Neural progenitor cell (in vitro differentiated cells): ENCODE data around the gene OR2T10. TPM values are rescaled to one million over a fixed set of nuclear protein-coding genes. Genes with fewer than 3 reads are reported as not detected.
"Not testable (repeated sequence)": the region's sequence is repeated elsewhere in the genome, so short reads cannot be mapped to it uniquely, and the experiment has no call there.

Experiments used
- DNase-seq: peaks from one replicate; pipeline ENCODE4 v3.0.0-alpha.2; 2016; ENCODE audit warnings: low spot score
- H2AFZ ChIP-seq: fragments of 200-600 bp; sonication (generic); replicated peaks from 2 replicates; pipeline ENCODE4 v1.6.1; 2016; ENCODE audit warnings: antibody characterized with exemption
- H3F3A ChIP-seq: fragments of 200-600 bp; sonication (generic); 2 replicates; pipeline ENCODE4 v1.6.1; 2016; ENCODE audit warnings: antibody characterized with exemption, low read depth
- H3K27ac ChIP-seq: fragments of 200-600 bp; sonication (generic); 2 replicates; pipeline ENCODE4 v1.5.1; 2016; ENCODE audit warnings: mild to moderate bottlenecking
- H3K27me3 ChIP-seq: fragments of 200-600 bp; sonication (generic); 2 replicates; pipeline ENCODE4 v1.6.1; 2016; ENCODE audit warnings: mild to moderate bottlenecking, moderate library complexity
- H3K36me3 ChIP-seq: fragments of 200-600 bp; sonication (generic); 2 replicates; pipeline ENCODE4 v1.5.1; 2016
- H3K4me1 ChIP-seq: fragments of 200-600 bp; sonication (generic); 2 replicates; pipeline ENCODE4 v1.6.1; 2016; ENCODE audit warnings: mixed run types
- H3K4me2 ChIP-seq: fragments of 200-600 bp; sonication (generic); 2 replicates; pipeline ENCODE4 v1.6.1; 2016
- H3K4me3 ChIP-seq: fragments of 200-600 bp; sonication (generic); 2 replicates; pipeline ENCODE4 v1.5.1; 2016
- H3K79me2 ChIP-seq: fragments of 200-600 bp; sonication (generic); 2 replicates; pipeline ENCODE4 v1.6.1; 2016; ENCODE audit warnings: low read depth
- H3K9ac ChIP-seq: fragments of 200-600 bp; sonication (generic); 2 replicates; pipeline ENCODE4 v1.6.1; 2016
- H3K9me3 ChIP-seq: fragments of 200-600 bp; sonication (generic); 2 replicates; pipeline ENCODE4 v1.5.1; 2016; ENCODE audit warnings: low read depth
- H4K20me1 ChIP-seq: fragments of 200-600 bp; sonication (generic); 2 replicates; pipeline ENCODE4 v1.6.1; 2016; ENCODE audit warnings: low read depth
- H3K27ac Mint-ChIP-seq: 3 replicates; pipeline ENCODE4 v1.8.0; 2021; ENCODE audit warnings: mixed read lengths
- H3K27me3 Mint-ChIP-seq: 2 replicates; pipeline ENCODE4 v1.8.0; 2022; ENCODE audit warnings: low read depth, mild to moderate bottlenecking, inconsistent platforms, moderate library complexity, mixed read lengths; ENCODE audit not compliant: insufficient read depth
- H3K36me3 Mint-ChIP-seq: 3 replicates; pipeline ENCODE4 v1.8.0; 2021; ENCODE audit warnings: mixed read lengths
- H3K4me1 Mint-ChIP-seq: 3 replicates; pipeline ENCODE4 v1.8.0; 2021; ENCODE audit warnings: mixed read lengths
- H3K4me3 Mint-ChIP-seq: 3 replicates; pipeline ENCODE4 v1.8.0; 2021; ENCODE audit warnings: mild to moderate bottlenecking, moderate library complexity, mixed read lengths
- H3K9me3 Mint-ChIP-seq: 3 replicates; pipeline ENCODE4 v1.8.0; 2020; ENCODE audit warnings: mixed read lengths
- EZH2 ChIP-seq: fragments of 200-600 bp; sonication (generic); IDR thresholded peaks from 2 replicates; pipeline ENCODE4 v1.6.1; 2017; ENCODE audit warnings: antibody characterized with exemption, mild to moderate bottlenecking, moderate library complexity
- EZH2phosphoT487 ChIP-seq: fragments of 200-600 bp; sonication (generic); IDR thresholded peaks from 2 replicates; pipeline ENCODE4 v1.6.1; 2017; ENCODE audit warnings: antibody characterized with exemption
- total RNA-seq: library from RNA; depleted of rRNA; stranded (reverse); fragments of >200 nt; gene quantifications from 2 replicates; pipeline ENCODE4 v1.2.3, GENCODE V29; 2015; ENCODE audit warnings: low replicate concordance
- TF ChIP-seq, protein P1 (sequence below): fragments of 200-600 bp; sonication (generic); IDR thresholded peaks from 2 replicates; pipeline ENCODE4 v1.5.1; 2017; ENCODE audit warnings: antibody characterized with exemption, mild to moderate bottlenecking

OR2T10 gene
- total RNA-seq, 1 donor from 2014 or later, result not detected

DNA sequence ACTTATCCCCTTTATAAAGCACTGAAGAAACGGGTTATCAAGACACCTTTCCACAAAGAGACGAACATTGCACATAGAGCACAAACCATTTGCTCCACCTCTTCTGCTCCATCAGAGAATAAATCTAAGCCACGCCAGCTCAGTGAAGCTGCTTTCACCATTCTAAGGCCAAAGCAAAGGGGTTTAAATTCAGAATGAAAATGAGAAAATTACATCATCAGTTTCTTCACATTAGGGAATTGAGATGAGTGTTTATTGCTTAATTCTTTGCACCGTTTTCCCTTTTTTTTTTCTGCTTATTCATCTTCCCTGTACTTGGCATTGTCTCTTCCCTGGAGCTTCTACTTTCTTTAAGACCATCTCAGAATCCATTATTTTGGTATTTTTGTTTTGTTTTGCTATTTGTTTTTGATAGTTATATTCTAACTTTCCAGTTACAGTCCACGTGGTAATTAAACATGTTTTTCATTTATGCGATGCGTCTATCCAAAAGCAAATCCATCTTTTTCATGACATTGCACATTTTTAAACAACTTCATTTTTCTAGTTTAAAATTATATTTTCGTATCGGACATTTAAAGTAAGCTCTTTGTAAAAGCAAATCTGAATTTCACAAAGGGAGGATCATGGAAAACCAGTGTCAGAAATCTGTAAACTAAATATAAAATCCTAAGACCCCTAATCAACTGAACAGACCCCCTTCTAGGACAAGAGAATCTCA lies 21.1 kb downstream of the OR2T10 start:
- Histone ChIP-seq H4K20me1 (no peaks in the 10 kb centered on the region), H3K4me2 (no peak overlapping the region), H3F3A (no peaks in the 10 kb centered on the region), H2AFZ (no peak overlapping the region), H3K36me3 (no peaks in the 10 kb centered on the region), H3K9ac (no peak overlapping the region), H3K27me3 (no peaks in the 10 kb centered on the region), H3K79me2 (no peaks in the 10 kb centered on the region), H3K27ac (no peak overlapping the region), H3K4me1 (no peaks in the 10 kb centered on the region), H3K9me3 (no peaks in the 10 kb centered on the region), H3K4me3 (no peak overlapping the region)
- H3K36me3 Mint-ChIP-seq, result no peaks in the 10 kb centered on the region
- DNase-seq, result no peak
- H3K9me3 Mint-ChIP-seq, result peaks cover 15% of the 10 kb centered on the region
- H3K27ac Mint-ChIP-seq, result no peak overlapping the region
- peaks cover 3% of the 10 kb centered on the region for H3K27me3 Mint-ChIP-seq
- TF ChIP-seq EZH2 (no peak), EZH2phosphoT487 (no peak)
- TF ChIP-seq, protein P1, sequence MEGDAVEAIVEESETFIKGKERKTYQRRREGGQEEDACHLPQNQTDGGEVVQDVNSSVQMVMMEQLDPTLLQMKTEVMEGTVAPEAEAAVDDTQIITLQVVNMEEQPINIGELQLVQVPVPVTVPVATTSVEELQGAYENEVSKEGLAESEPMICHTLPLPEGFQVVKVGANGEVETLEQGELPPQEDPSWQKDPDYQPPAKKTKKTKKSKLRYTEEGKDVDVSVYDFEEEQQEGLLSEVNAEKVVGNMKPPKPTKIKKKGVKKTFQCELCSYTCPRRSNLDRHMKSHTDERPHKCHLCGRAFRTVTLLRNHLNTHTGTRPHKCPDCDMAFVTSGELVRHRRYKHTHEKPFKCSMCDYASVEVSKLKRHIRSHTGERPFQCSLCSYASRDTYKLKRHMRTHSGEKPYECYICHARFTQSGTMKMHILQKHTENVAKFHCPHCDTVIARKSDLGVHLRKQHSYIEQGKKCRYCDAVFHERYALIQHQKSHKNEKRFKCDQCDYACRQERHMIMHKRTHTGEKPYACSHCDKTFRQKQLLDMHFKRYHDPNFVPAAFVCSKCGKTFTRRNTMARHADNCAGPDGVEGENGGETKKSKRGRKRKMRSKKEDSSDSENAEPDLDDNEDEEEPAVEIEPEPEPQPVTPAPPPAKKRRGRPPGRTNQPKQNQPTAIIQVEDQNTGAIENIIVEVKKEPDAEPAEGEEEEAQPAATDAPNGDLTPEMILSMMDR, result no peak
- H3K4me3 Mint-ChIP-seq, result no peak overlapping the region
- H3K4me1 Mint-ChIP-seq, result no peaks in the 10 kb centered on the region

DNA sequence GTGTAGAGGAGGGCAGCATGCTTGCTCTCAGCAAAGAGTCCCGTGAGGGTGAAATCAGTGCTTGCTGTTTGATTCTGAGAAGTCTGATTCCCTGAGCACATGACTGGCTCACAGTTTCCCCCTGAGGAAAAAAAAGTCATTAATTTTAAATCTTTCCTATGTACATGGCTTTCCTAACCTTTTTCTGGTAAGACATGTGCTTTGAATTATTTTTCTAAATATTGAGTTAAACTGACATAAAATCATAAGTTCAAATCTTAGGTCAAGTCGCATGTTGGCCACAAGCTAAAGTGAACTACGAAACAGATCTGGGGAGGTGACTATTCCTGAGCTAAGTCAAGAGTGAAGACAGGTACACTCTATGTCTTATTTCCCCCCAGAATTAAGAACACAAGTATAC lies 22.8 kb downstream of the OR2T10 start, which contains the start of gene OR2T34:
Gene OR2T34, minus strand, starts transcription at position 101 of the 400 bp plus-strand sequence. Its CDS starts 0 bp downstream, at position 101.
- H3K9me3 Mint-ChIP-seq, H3K4me1 ChIP-seq, H3K9ac ChIP-seq, H3K4me1 Mint-ChIP-seq, H3K27me3 ChIP-seq, H3K36me3 ChIP-seq, H4K20me1 ChIP-seq, DNase-seq, H3K4me2 ChIP-seq, H3K27ac ChIP-seq, H3K4me3 ChIP-seq, H3K79me2 ChIP-seq, H3K27me3 Mint-ChIP-seq, H3K36me3 Mint-ChIP-seq, H3K9me3 ChIP-seq, H3F3A ChIP-seq, H2AFZ ChIP-seq, H3K27ac Mint-ChIP-seq, H3K4me3 Mint-ChIP-seq: not testable (repeated sequence)

DNA sequence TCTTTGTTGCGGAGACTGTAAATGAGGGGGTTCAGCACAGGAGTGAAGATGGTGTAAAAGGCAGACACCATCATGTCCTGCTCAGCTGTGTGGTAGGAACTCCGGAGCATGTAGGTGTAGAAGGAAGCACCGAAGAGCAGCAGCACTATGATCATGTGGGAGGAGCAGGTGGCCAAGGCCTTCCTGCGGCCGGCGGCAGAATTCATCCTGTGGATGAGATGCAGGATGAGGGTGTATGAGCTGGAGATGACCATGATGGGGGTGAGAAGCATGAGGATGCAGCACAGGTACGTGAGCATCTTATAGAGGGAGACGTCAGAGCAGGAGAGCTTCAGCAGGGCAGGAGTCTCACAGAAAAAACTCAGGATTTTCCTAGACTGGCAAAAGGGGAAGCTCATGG lies 23.6 kb downstream of the OR2T10 start:
- H3K4me1 ChIP-seq, H3K27me3 Mint-ChIP-seq, H3K27me3 ChIP-seq, H2AFZ ChIP-seq, H4K20me1 ChIP-seq, H3K4me3 Mint-ChIP-seq, H3K9ac ChIP-seq, H3K27ac ChIP-seq, H3F3A ChIP-seq, H3K4me1 Mint-ChIP-seq, DNase-seq, H3K36me3 ChIP-seq, H3K79me2 ChIP-seq, H3K36me3 Mint-ChIP-seq, H3K4me2 ChIP-seq, H3K4me3 ChIP-seq, H3K9me3 ChIP-seq, H3K27ac Mint-ChIP-seq: not testable (repeated sequence)
- H3K9me3 Mint-ChIP-seq, result peaks cover 10% of the 10 kb centered on the region

DNA sequence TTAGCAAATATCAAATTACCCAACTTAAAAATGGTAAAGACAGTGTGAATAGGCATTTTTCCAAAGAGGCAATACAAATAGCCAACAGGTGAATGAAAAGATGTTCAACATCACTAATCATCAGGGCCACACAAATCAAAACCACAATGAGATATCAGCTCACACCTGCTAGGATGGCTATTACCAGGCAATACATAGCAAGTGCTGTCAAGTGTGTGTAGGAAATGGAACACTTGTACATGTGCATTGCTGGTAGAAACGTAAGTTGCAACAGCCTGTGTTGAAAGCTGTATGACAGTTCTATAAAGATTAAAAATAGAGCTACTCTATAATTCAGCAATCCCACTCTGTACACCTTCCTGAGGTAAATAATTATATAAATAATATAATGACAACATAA lies 25.5 kb downstream of the OR2T10 start:
- H3K27me3 ChIP-seq, H3K4me3 Mint-ChIP-seq, H2AFZ ChIP-seq, H3K4me1 ChIP-seq, H3K9ac ChIP-seq, H3K4me3 ChIP-seq, H3K9me3 Mint-ChIP-seq, H3K36me3 Mint-ChIP-seq, H3K36me3 ChIP-seq, H3K27me3 Mint-ChIP-seq, H3K27ac ChIP-seq, H3K4me1 Mint-ChIP-seq, H3K27ac Mint-ChIP-seq, H3K9me3 ChIP-seq, H3K4me2 ChIP-seq, H3F3A ChIP-seq, H3K79me2 ChIP-seq, H4K20me1 ChIP-seq, DNase-seq: not testable (repeated sequence)

DNA sequence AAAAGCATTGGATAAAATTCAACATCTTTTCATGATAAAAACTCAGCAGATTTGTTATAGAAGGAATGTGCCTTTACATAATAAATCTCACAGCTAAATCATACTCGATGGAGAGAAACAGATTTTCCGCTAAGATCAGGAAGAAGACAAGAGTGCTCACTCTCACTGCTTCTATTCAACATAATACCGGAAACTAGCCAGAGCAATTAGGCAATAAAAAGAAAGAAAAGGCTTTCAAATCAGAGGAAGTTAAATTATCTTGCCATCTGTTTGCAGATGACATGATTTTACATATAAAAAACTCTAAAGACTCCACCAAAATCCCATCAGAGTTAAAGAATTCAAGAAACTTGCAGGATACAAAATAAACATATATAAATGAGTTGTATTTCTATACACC lies 26.7 kb downstream of the OR2T10 start:
- not testable (repeated sequence) for H3K4me2 ChIP-seq, H3K27ac Mint-ChIP-seq, H3K27me3 ChIP-seq, H4K20me1 ChIP-seq, H2AFZ ChIP-seq, H3K4me1 ChIP-seq, H3K9me3 ChIP-seq, H3K36me3 ChIP-seq, H3K79me2 ChIP-seq, H3K4me3 ChIP-seq, H3K4me1 Mint-ChIP-seq, H3K27ac ChIP-seq, H3K4me3 Mint-ChIP-seq, H3K36me3 Mint-ChIP-seq, DNase-seq, H3F3A ChIP-seq, H3K9ac ChIP-seq, H3K27me3 Mint-ChIP-seq, H3K9me3 Mint-ChIP-seq

DNA sequence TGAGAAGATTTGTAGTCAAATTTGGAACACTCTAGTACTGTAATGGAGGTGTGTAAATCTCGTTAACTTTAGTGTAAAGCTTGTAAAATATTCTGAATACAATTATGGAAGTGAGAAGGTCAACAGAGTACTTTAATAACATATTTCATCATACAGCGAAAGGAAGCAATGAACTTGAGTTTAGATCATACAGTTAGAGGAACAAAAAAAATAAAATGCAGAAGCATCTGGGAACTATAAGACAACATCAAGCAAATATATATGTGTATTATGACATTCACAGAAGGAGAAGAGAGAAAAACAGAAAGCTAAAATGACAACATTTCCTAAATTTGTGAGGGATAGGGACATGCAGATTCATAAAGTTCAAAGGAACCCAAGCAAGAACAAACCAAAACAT lies 28.5 kb downstream of the OR2T10 start:
- H3K79me2 ChIP-seq, H2AFZ ChIP-seq, H3F3A ChIP-seq, H3K36me3 Mint-ChIP-seq, H3K4me2 ChIP-seq, H3K4me1 ChIP-seq, H3K9me3 Mint-ChIP-seq, H3K36me3 ChIP-seq, DNase-seq, H3K27ac ChIP-seq, H3K27me3 ChIP-seq, H3K9ac ChIP-seq, H3K4me3 ChIP-seq, H3K27me3 Mint-ChIP-seq, H3K4me1 Mint-ChIP-seq, H4K20me1 ChIP-seq, H3K4me3 Mint-ChIP-seq, H3K9me3 ChIP-seq, H3K27ac Mint-ChIP-seq: not testable (repeated sequence)

DNA sequence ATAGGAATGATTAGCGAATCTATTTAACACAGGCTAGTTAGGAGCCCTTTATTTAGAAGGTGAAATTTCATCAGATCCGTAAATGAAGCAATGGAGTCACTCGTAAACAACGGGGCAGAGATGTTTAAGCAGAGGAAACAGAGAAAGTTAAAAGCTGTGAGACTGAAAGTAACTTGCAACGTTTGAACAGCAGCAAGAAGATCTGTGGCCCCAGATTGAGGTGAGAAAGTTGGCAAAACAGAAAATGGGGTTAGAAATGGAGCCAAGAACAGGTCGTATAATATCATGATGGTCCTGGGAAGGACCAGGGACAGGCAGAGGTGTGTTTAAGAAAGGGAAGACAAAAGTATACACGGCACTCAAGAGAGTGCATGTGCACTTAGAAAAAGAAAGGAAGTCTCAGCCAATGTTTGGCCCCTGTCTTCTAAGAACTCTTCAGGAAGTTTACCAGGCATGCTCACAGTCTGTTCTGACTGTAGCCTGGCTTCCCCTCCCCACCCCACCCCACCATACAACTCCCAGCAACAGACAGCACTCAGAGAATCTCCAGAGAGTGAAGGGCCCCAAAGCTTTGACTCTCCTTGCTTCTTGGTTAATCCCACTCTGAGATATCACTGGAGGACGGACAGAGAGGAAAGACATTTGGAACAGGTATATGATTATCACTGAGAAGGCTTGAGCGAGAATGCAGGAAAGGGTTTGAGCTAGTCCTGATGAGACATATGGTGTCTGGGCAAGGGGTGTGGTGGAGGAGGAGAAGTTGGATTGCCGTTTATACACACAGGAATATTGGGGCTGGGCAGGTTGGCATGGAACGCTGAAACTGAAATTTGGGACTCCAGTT lies 31.7 kb downstream of the OR2T10 start:
- H3K9ac ChIP-seq, H3K4me2 ChIP-seq, H3K27ac Mint-ChIP-seq, H3K79me2 ChIP-seq, H2AFZ ChIP-seq, H3K27me3 Mint-ChIP-seq, H3K4me3 Mint-ChIP-seq, H3K27ac ChIP-seq, H3K9me3 ChIP-seq, H4K20me1 ChIP-seq, H3K9me3 Mint-ChIP-seq, H3K36me3 Mint-ChIP-seq, H3K4me1 ChIP-seq, H3K4me3 ChIP-seq, H3F3A ChIP-seq, H3K36me3 ChIP-seq, H3K4me1 Mint-ChIP-seq, DNase-seq, H3K27me3 ChIP-seq: not testable (repeated sequence)
